ENCODE measurements around the gene SLC7A1. TPM values are rescaled to one million over a fixed set of nuclear protein-coding genes. Genes with fewer than 3 reads are reported as not detected.

Gene SLC7A1
- total RNA-seq, 1 donor from 2014 or later: 43.2 TPM

DNA sequence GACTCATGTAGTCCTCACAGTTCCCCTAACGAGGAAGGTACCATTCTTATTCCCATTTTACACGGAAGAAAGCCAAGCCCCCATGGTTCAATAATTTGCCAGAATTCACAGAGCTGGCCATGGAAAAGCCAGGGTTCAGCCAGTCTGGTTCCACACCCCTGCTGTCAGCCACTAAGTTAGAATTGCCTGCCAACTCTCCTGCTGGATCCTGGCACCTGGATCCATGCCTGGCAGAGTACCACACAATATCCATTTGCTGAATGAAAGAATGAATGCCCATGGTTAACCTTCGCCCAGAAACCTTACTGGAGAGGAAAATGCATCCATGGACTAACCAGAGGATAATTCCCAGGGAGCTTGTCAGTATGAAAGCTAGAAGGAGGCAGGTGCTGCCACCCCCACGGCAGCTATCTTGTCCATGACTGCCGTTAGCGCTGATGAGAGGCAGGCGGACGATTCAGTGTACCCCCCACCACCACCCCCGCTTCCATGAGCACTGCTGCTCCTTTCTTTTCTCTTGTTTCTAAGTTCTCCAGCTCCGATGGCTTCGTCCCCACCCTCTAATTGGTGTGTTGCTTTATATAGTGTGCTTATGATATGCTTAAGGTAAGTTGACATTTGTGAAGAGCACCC lies 114.5 kb downstream of the SLC7A1 start:
- H3K27ac ChIP-seq: no peak overlapping the region
- H3K4me3 ChIP-seq: no peak overlapping the region
- TF ChIP-seq CTCF (IDR thresholded peaks at IDR 0.05) (no peak), POLR2A (IDR thresholded peaks at IDR 0.05) (no peak), POLR2AphosphoS5 (IDR thresholded peaks at IDR 0.05; ENCODE audit: insufficient read depth in 1 of 2, low read depth in 1 of 2) (no peak)
- H3K36me3 ChIP-seq: no peaks in the 10 kb centered on the region
- no peaks in the 10 kb centered on the region for H3K9me3 ChIP-seq
- H3K4me1 ChIP-seq: no peaks in the 10 kb centered on the region
- DNase-seq (ENCODE audit: extremely low spot score in 2 of 2): no peak
- intact Hi-C loops (cut with DNase I): no loop called here
- no peaks in the 10 kb centered on the region for H3K27me3 ChIP-seq

DNA sequence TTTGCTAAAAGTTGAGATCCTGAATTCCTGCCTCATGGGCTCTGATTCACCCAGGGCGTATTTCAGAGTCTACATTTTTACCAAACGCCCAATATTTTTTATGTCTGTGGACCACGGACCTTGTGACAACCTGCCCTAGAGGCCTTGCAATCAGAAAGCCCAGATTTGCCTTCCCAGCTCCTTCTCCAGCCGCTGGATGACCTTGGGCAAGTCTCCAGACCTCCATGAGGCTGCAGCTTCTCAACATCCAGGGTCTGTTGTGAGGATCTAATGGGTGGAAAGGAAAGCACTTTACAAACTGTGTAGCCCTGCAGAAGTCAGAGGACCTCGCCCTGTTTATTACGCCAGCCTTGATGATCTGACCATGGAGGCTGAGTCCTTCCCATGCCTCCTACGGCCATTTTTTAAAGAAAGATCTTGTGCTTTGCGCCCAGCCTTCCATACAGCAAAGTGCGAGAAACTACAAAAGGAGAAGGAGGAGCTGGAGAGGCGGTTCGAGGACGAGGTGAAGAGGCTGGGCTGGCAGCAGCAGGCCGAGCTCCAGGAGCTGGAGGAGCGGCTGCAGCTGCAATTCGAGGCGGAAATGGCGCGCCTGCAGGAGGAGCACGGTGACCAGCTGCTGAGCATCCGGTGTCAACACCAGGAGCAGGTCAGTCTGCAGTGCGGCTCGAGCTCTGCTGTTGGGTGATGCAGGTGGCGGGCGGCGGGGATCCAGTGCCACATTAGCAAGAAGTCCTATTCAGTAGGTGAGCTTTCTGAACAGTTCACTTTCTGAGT lies 115.6 kb downstream of the SLC7A1 start:
- intact Hi-C loops (cut with DNase I): no loop called here
- Histone ChIP-seq H3K4me3 (no peak overlapping the region), H3K4me1 (no peaks in the 10 kb centered on the region), H3K27me3 (no peaks in the 10 kb centered on the region), H3K27ac (no peak overlapping the region), H3K9me3 (no peaks in the 10 kb centered on the region), H3K36me3 (no peaks in the 10 kb centered on the region)
- TF ChIP-seq POLR2A (IDR thresholded peaks at IDR 0.05): no peak
- TF ChIP-seq CTCF (IDR thresholded peaks at IDR 0.05): no peak
- TF ChIP-seq POLR2AphosphoS5 (IDR thresholded peaks at IDR 0.05; ENCODE audit: insufficient read depth in 1 of 2, low read depth in 1 of 2): no peak
- no peak for DNase-seq (ENCODE audit: extremely low spot score in 2 of 2)

DNA sequence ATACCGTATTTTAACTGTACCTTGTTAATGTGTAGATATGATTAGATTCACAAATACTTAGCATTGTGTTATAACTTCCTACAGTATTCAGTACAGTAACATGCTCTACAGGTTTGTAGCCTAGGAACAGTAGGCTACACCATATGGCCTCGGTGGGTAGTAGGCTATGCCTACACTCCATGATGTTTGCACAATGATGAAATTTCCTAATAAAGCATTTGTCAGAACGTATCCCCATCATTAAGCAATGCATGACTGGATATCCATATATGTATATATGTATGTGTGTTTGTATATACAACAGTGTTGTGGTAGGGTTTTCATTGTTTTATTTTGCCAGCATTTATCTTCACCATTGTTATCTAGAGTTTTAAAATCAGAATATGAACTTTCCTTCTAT lies 119.4 kb downstream of the SLC7A1 start:
- H3K36me3 ChIP-seq: no peaks in the 10 kb centered on the region

DNA sequence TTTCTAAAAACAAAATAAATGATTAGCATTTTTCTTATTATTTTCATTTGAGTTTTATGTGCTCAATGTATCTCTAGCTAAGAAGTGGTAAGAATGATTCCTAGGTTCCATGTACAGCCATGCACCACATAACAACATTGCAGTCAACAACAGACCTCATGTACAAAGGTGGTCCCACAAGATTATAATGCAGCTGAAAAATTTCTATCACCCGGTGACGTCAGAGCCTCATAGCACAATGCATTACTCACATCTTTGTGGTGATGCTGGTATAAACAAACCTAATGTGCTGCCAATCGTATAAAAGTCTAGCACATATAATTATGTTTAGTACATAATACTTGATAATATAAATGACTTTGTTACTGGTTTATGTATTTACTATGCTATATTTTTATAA lies 120.5 kb downstream of the SLC7A1 start:
- H3K36me3 ChIP-seq: no peaks in the 10 kb centered on the region
- H3K4me1 ChIP-seq: no peaks in the 10 kb centered on the region
- TF ChIP-seq POLR2AphosphoS5 (IDR thresholded peaks at IDR 0.05; ENCODE audit: insufficient read depth in 1 of 2, low read depth in 1 of 2): no peak
- TF ChIP-seq POLR2A (IDR thresholded peaks at IDR 0.05): no peak
- TF ChIP-seq CTCF (IDR thresholded peaks at IDR 0.05): no peak
- DNase-seq (ENCODE audit: extremely low spot score in 2 of 2): no peak
- H3K9me3 ChIP-seq: no peaks in the 10 kb centered on the region
- intact Hi-C loops (cut with DNase I): no loop called here
- no peaks in the 10 kb centered on the region for H3K27me3 ChIP-seq
- no peak overlapping the region for H3K4me3 ChIP-seq
- no peak overlapping the region for H3K27ac ChIP-seq

More for the DNA sequence above, 119.4 kb downstream of the SLC7A1 start:
- no peak for TF ChIP-seq POLR2AphosphoS5 (IDR thresholded peaks at IDR 0.05; ENCODE audit: insufficient read depth in 1 of 2, low read depth in 1 of 2)
- no peak for TF ChIP-seq POLR2A (IDR thresholded peaks at IDR 0.05)
- no peak for TF ChIP-seq CTCF (IDR thresholded peaks at IDR 0.05)
- H3K27ac ChIP-seq: no peak overlapping the region
- no peak for DNase-seq (ENCODE audit: extremely low spot score in 2 of 2)
- H3K27me3 ChIP-seq: no peaks in the 10 kb centered on the region
- intact Hi-C loops (cut with DNase I): no loop called here
- no peak overlapping the region for H3K4me3 ChIP-seq
- no peaks in the 10 kb centered on the region for H3K9me3 ChIP-seq
- no peaks in the 10 kb centered on the region for H3K4me1 ChIP-seq

- Histone ChIP-seq H3K4me1 (no peaks in the 10 kb centered on the region), H3K9me3 (no peaks in the 10 kb centered on the region), H3K27me3 (no peaks in the 10 kb centered on the region), H3K36me3 (no peaks in the 10 kb centered on the region), H3K4me3 (no peak overlapping the region), H3K27ac (no peak overlapping the region)
- intact Hi-C loops (cut with DNase I): no loop called here
- no peak for DNase-seq (ENCODE audit: extremely low spot score in 2 of 2)
- TF ChIP-seq POLR2A (IDR thresholded peaks at IDR 0.05) (no peak), CTCF (IDR thresholded peaks at IDR 0.05) (no peak), POLR2AphosphoS5 (IDR thresholded peaks at IDR 0.05; ENCODE audit: insufficient read depth in 1 of 2, low read depth in 1 of 2) (no peak)
Measured at GRCh38 chr13:29473166-29473565, 122.3 kb downstream of the SLC7A1 start.

Data from vagina (tissue), 2 donors.